H1 (cell line): ENCODE measurements around the gene CLDN6. TPM values are rescaled to one million over a fixed set of nuclear protein-coding genes. Genes with fewer than 3 reads are reported as not detected.

ENCODE experiments used
- CTCF ChIA-PET: fragments of 300-600 bp; sonication (Branson Sonifier 250); formaldehyde crosslinking; loops from one replicate; lab custom pipeline; 2021; ENCODE audit not compliant: partially characterized antibody; lab: Charles Lee
- POLR2A ChIA-PET: fragments of 300-600 bp; sonication (Branson Sonifier 250); formaldehyde crosslinking; loops from one replicate; lab custom pipeline; 2021; ENCODE audit warnings: inconsistent platforms; ENCODE audit not compliant: partially characterized antibody; lab: Charles Lee
- DNase-seq, 2 experiments: peaks; one replicate each; pipeline versions ENCODE4 v3.0.0 to v3.0.0-alpha.2; 2010 to 2022; ENCODE audit warnings: low spot score in 2 of 2, low read depth in 1 of 2, mixed read lengths in 1 of 2
- FAIRE-seq: peaks from 2 replicates; lab custom pipeline; 2011; peaks lifted over from hg19 to GRCh38; lab: Jason Lieb, UNC
- H2AFZ ChIP-seq: 2 replicates; pipeline ENCODE4 v1.8.1; 2012; ENCODE audit warnings: low read length, inconsistent platforms
- H2AK5ac ChIP-seq: 2 replicates; pipeline ENCODE4 v1.6.1; 2013; ENCODE audit warnings: low read depth, low read length
- H2BK120ac ChIP-seq: replicated peaks from 2 replicates; pipeline ENCODE3; 2013; ENCODE audit warnings: low read depth, low read length, inconsistent platforms
- H2BK12ac ChIP-seq: 2 replicates; pipeline ENCODE4 v1.6.1; 2013; ENCODE audit warnings: low read depth, low read length
- H2BK15ac ChIP-seq: 2 replicates; pipeline ENCODE4 v1.6.1; 2013; ENCODE audit warnings: low read length
- H2BK20ac ChIP-seq: 2 replicates; pipeline ENCODE4 v1.6.1; 2013; ENCODE audit warnings: low read length
- H2BK5ac ChIP-seq: 2 replicates; pipeline ENCODE4 v1.6.1; 2013; ENCODE audit warnings: low read depth, low read length
- H3K14ac ChIP-seq: 2 replicates; pipeline ENCODE4 v1.6.1; 2013; ENCODE audit warnings: inconsistent platforms; ENCODE audit not compliant: insufficient read length
- H3K18ac ChIP-seq: 2 replicates; pipeline ENCODE4 v1.6.1; 2013; ENCODE audit warnings: low read length; ENCODE audit errors: extremely low read depth
- H3K23ac ChIP-seq: 2 replicates; pipeline ENCODE4 v1.6.1; 2013; ENCODE audit warnings: inconsistent platforms; ENCODE audit not compliant: insufficient read length
- H3K23me2 ChIP-seq: 2 replicates; pipeline ENCODE4 v1.6.1; 2013; ENCODE audit warnings: low read depth, low read length
- H3K27ac ChIP-seq: 2 replicates; pipeline ENCODE4 v1.6.1; 2011; ENCODE audit warnings: low read depth, low read length, inconsistent platforms
- H3K27me3 ChIP-seq, 4 experiments: replicated peaks in 1 of 4; 1 replicate in 1 of 4; 2 replicates in 3 of 4; pipeline versions ENCODE4 v1.6.1 to v1.8.1; 2011 to 2013; ENCODE audit warnings: low read length in 3 of 4, mild to moderate bottlenecking in 3 of 4, inconsistent platforms in 2 of 4, mixed read lengths in 2 of 4, moderate library complexity in 1 of 4; ENCODE audit not compliant: control insufficient read depth in 3 of 4, insufficient read depth in 3 of 4; ENCODE audit errors: extremely low read depth in 1 of 4
- H3K36me3 ChIP-seq, 4 experiments: 2 replicates each; pipeline versions ENCODE4 v1.6.1 to v1.8.1; 2011 to 2013; ENCODE audit warnings: mild to moderate bottlenecking in 4 of 4, low read length in 3 of 4, moderate library complexity in 2 of 4, control low read depth in 1 of 4, inconsistent platforms in 1 of 4; ENCODE audit not compliant: insufficient read depth in 4 of 4, control insufficient read depth in 2 of 4
- H3K4ac ChIP-seq: replicated peaks from 2 replicates; pipeline ENCODE3; 2013; ENCODE audit warnings: low read length, low read depth, mixed read lengths, inconsistent platforms; ENCODE audit not compliant: insufficient read length
- H3K4me1 ChIP-seq, 4 experiments: replicated peaks in 1 of 4; 1 replicate in 1 of 4; 2 replicates in 3 of 4; pipeline versions ENCODE4 v1.6.1 to v1.8.1; 2011 to 2013; ENCODE audit warnings: low read length in 3 of 4, inconsistent platforms in 2 of 4, mixed read lengths in 1 of 4; ENCODE audit not compliant: insufficient read depth in 4 of 4, control insufficient read depth in 3 of 4
- H3K4me2 ChIP-seq, 2 experiments: 2 replicates each; pipeline versions ENCODE4 v1.6.1 to v1.8.1; 2011 to 2013; ENCODE audit warnings: low read depth in 2 of 2, low read length in 2 of 2, control low read depth in 1 of 2, inconsistent platforms in 1 of 2, mild to moderate bottlenecking in 1 of 2; ENCODE audit not compliant: insufficient read depth in 1 of 2
- H3K4me3 ChIP-seq, 4 experiments: fragments of 200-600, 300-600 bp in 1 of 4; sonication (generic), shearing (Covaris generic), sonication (Bioruptor Twin) in 1 of 4; 2 replicates each; pipeline versions ENCODE4 v1.5.1 to v1.8.1; 2011 to 2016; ENCODE audit warnings: low read length in 4 of 4, low read depth in 3 of 4, control low read depth in 2 of 4, inconsistent platforms in 2 of 4, mild to moderate bottlenecking in 2 of 4, mixed read lengths in 1 of 4, moderate library complexity in 1 of 4; ENCODE audit not compliant: insufficient read depth in 2 of 4; ENCODE audit errors: extremely low read depth in 1 of 4
- H3K56ac ChIP-seq: replicated peaks from 2 replicates; pipeline ENCODE3; 2013; ENCODE audit warnings: low read depth, mild to moderate bottlenecking, mixed read lengths, low read length, inconsistent platforms; ENCODE audit not compliant: insufficient read length
- H3K79me1 ChIP-seq: 2 replicates; pipeline ENCODE4 v1.6.1; 2013; ENCODE audit warnings: low read depth, low read length, control low read depth
- H3K79me2 ChIP-seq, 2 experiments: 2 replicates each; pipeline versions ENCODE4 v1.6.1 to v1.8.1; 2012 to 2013; ENCODE audit warnings: low read length in 2 of 2, mild to moderate bottlenecking in 2 of 2, inconsistent platforms in 1 of 2; ENCODE audit not compliant: insufficient read depth in 2 of 2, control insufficient read depth in 1 of 2
- H3K9ac ChIP-seq, 4 experiments: replicated peaks in 1 of 4; 1 replicate in 1 of 4; 2 replicates in 3 of 4; pipeline versions ENCODE4 v1.6.1 to v1.8.1; 2011 to 2013; ENCODE audit warnings: low read depth in 3 of 4, low read length in 3 of 4, control low read depth in 2 of 4, mild to moderate bottlenecking in 2 of 4, moderate library complexity in 2 of 4, inconsistent platforms in 1 of 4; ENCODE audit errors: extremely low read depth in 1 of 4
- H3K9me3 ChIP-seq, 2 experiments: 2 replicates each; pipeline versions ENCODE4 v1.6.1 to v1.8.1; 2012 to 2013; ENCODE audit warnings: mild to moderate bottlenecking in 2 of 2, moderate library complexity in 2 of 2, control low read depth in 1 of 2, inconsistent platforms in 1 of 2, low read depth in 1 of 2, low read length in 1 of 2, mixed read lengths in 1 of 2; ENCODE audit not compliant: insufficient read depth in 2 of 2
- H4K20me1 ChIP-seq, 2 experiments: replicated peaks in 1 of 2; 2 replicates each; pipeline versions ENCODE3 to v1.8.1; 2011 to 2013; ENCODE audit warnings: inconsistent platforms in 2 of 2, low read length in 2 of 2, mild to moderate bottlenecking in 1 of 2; ENCODE audit not compliant: insufficient read depth in 2 of 2, control insufficient read depth in 1 of 2
- H4K5ac ChIP-seq: 2 replicates; pipeline ENCODE4 v1.6.1; 2013; ENCODE audit warnings: low read length, low read depth, mixed read lengths, inconsistent platforms; ENCODE audit not compliant: insufficient read length
- H4K8ac ChIP-seq: 2 replicates; pipeline ENCODE4 v1.8.0; 2013; ENCODE audit warnings: mild to moderate bottlenecking, moderate library complexity, low read length, inconsistent platforms; ENCODE audit not compliant: insufficient read depth; ENCODE audit errors: extremely low read depth
- H4K91ac ChIP-seq: replicated peaks from 2 replicates; pipeline ENCODE3; 2013; ENCODE audit warnings: low read length, mixed read lengths, inconsistent platforms; ENCODE audit not compliant: insufficient read length
- ATF2 ChIP-seq: IDR thresholded peaks from 2 replicates; pipeline ENCODE4 v1.6.1; 2012; ENCODE audit warnings: low read length, inconsistent platforms
- CHD2 ChIP-seq: IDR thresholded peaks from 2 replicates; pipeline ENCODE4 v1.6.1; 2012; ENCODE audit warnings: low read length, improper control_type of control experiment
- NRF1 ChIP-seq: IDR thresholded peaks from 2 replicates; pipeline ENCODE4 v1.6.1; 2011; ENCODE audit warnings: mild to moderate bottlenecking, low read depth, low read length, improper control_type of control experiment
- POU5F1 ChIP-seq: IDR thresholded peaks from 2 replicates; pipeline ENCODE4 v1.6.1; 2011; ENCODE audit warnings: low read depth, mild to moderate bottlenecking, low read length, moderate library complexity
- SRF ChIP-seq: IDR thresholded peaks from 2 replicates; pipeline ENCODE4 v1.6.1; 2011; ENCODE audit warnings: mild to moderate bottlenecking, low read depth, low read length, moderate library complexity
- TAF1 ChIP-seq: IDR thresholded peaks from 2 replicates; pipeline ENCODE4 v1.6.1; 2011; ENCODE audit warnings: mild to moderate bottlenecking, low read depth, low read length
- TAF7 ChIP-seq: optimal IDR thresholded peaks from 2 replicates; pipeline ENCODE3; 2011; ENCODE audit warnings: low read depth, mild to moderate bottlenecking, inconsistent platforms, low read length, moderate library complexity, borderline replicate concordance
- TEAD4 ChIP-seq: IDR thresholded peaks from 2 replicates; pipeline ENCODE4 v1.6.1; 2012; ENCODE audit warnings: low read depth, low read length, inconsistent platforms, mixed read lengths
- WGBS, 2 experiments: shearing (Covaris generic) in 1 of 2; methylation state at CpG; one replicate each; pipeline versions ENCODE4 v1.1.6 to v1.1.7; 2013 to 2015; ENCODE audit warnings: low lambda C conversion rate in 2 of 2, mixed read lengths in 2 of 2, inconsistent platforms in 1 of 2, low coverage in 1 of 2, missing lambda C conversion rate in 1 of 2; ENCODE audit not compliant: insufficient replicate concordance in 2 of 2, insufficient coverage in 1 of 2, insufficient read length in 1 of 2; ENCODE audit errors: extremely low coverage in 1 of 2, missing lambda C conversion rate in 1 of 2; 5-methylcytosine and 5-hydroxymethylcytosine counted together
- polyA plus RNA-seq, 7 experiments: library from polyadenylated mRNA; depleted of rRNA in 3 of 7; stranded (reverse) in 5 of 7; unstranded in 2 of 7; fragments of >200 nt in 5 of 7; fragments of 200-250 nt in 2 of 7; gene quantifications; 1 replicate in 5 of 7; 2 replicates in 1 of 7; 4 replicates in 1 of 7; pipeline versions ENCODE4 v1.2.1 to v1.2.3, GENCODE V29; 2011 to 2013; ENCODE audit warnings: missing spikeins in 2 of 7, mixed read lengths in 2 of 7
- total RNA-seq: library from RNA; stranded (reverse); fragmentation: NEBNext Ultra II Directional; extraction: Animal tissue kit (Norgen Biotek cat#: 25700); gene quantifications from 2 replicates; pipeline ENCODE4 v1.2.1, GENCODE V29; 2021

Gene CLDN6
- total and polyA plus RNA-seq, 2 of the 8 experiments (the other 6 are each of a cell fraction or from before 2014, with no cell fraction given): 747 to 1,115 TPM

DNA sequence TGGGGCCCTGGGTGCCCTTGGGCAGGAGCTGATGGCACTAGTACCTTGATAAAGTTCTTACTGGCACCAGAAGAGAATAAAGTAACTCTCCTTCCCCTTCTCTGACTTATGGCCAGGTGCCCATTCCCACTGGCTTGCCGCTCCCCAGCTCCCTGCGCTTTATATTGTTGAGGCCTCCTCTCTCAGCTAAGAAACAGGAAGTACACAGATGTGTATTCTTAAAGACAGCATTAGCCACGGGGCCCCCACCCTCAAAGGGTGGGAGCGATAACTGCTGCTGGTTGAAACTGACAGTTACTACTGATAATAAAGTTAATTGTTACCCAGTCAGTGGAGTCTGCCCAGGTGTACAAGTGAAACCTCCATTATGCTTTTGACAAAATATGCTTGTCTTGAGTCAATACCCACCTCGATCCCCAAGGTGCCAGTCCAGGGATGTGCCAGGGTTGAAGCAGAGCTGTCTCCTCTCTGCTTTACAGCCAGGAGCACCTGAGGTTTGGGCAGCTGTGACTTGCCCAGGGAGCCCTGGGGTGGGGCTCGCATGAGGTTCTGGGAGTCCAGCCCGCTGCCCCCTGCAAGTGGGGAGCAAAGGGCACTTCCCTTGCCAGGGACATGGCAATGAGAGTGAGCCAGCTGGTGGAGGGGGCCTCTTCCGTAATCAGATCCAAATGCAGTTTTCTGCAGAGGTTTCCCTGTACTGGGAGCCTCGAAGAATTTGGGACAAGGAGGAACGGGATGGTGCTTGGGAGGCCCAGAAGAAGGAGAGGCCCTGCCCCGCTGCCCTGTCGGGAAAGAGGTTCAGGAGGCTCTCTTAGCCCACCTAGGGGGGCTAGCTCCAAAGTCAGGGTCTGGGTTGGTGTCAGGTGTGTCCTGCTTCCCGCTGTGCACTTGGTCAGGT, 10.7 kb downstream of the CLDN6 start:
- POLR2A ChIA-PET: interaction anchor here (0.6 to 35.7 kb wide), 19 partner anchors 10 to 102 kb away, joined by 3 to 1808 read pairs (median 7); partner anchors contain the start of genes BICDL2, CLDN6, CLDN9 and HCFC1R1
- Histone ChIP-seq H3K27me3 (no peaks in the 10 kb centered on the region; a peak in 1 of 7 replicates), H2BK15ac (0 out of 2 replicates have a peak overlapping the region, but pooled peaks have one; percentile 6), H3K36me3 (peaks cover 0 to 3% (median 0%) of the 10 kb centered on the region in 4 experiments; a peak in 1 of 8 replicates), H4K5ac (peak overlapping the region; percentile 63), H3K27ac (peak overlapping the region; percentile 96), H3K4me1 (peaks cover 17 to 50% (median 41%) of the 10 kb centered on the region in 4 experiments), H3K56ac (peak overlapping the region; percentile 96), H4K91ac (peak overlapping the region; percentile 100)
- 43% methylated on average over 13 of the region's 13 CpGs; no CpG with 5 or more reads in 1 of the 2 experiments for WGBS, 2 experiments
- FAIRE-seq: no peak
- TF ChIP-seq TEAD4: no peak
- no peak for TF ChIP-seq SRF
- no peak for TF ChIP-seq TAF7
- no peak for TF ChIP-seq NRF1
- TF ChIP-seq ATF2: no peak
- no peak for TF ChIP-seq CHD2
- no peak for TF ChIP-seq POU5F1
- TF ChIP-seq TAF1: no peak
- TF ChIP-seq, all 59 proteins: peak for 0
- Histone ChIP-seq H2AFZ (no peak overlapping the region), H3K9me3 (no peaks in the 10 kb centered on the region), H3K4me2 (peak overlapping the region; percentile 84 to 88), H3K79me2 (peaks cover 0 to 6% of the 10 kb centered on the region in 2 experiments; a peak in 1 of 4 replicates), H3K4ac (peak overlapping the region; percentile 99), H2BK12ac (peak overlapping the region; percentile 99), H3K14ac (peak overlapping the region; percentile 14), H3K18ac (peak overlapping the region; percentile 100), H3K23ac (no peak overlapping the region), H4K8ac (peak overlapping the region; percentile 69), H2BK120ac (peak overlapping the region; percentile 85), H3K23me2 (peaks cover 19% of the 10 kb centered on the region), H3K79me1 (no peaks in the 10 kb centered on the region; the same call in 1 of the 2 replicates), H4K20me1 (no peaks in the 10 kb centered on the region), H2BK20ac (peak overlapping the region; percentile 40), H2AK5ac (peak overlapping the region; percentile 94), H3K4me3 (peak overlapping the region; percentile 20 to 60 (median 46)), H2BK5ac (peak overlapping the region; percentile 100), H3K9ac (peak overlapping the region in 3 of 4 experiments; percentile 84 to 87 (median 85); a peak in 5 of 7 replicates)
- DNase-seq: no peak
- CTCF ChIA-PET: interaction anchor here (0.8 to 17.3 kb wide), 6 partner anchors 21 to 136 kb away, joined by 3 to 639 read pairs (median 5); partner anchors contain the start of genes BICDL2, CLDN6, HCFC1R1 and THOC6
